Immature natural killer cell (primary cell): ENCODE data around the gene MED4. TPM values are rescaled to one million over a fixed set of nuclear protein-coding genes. Genes with fewer than 3 reads are reported as not detected.

Experiments
- DNase-seq, 3 donors: peaks; one replicate each; pipeline ENCODE4 v3.0.0; 2022; ENCODE audit warnings: mixed read lengths in 1 of 3
- H3K27ac Mint-ChIP-seq, 6 donors: one replicate each; pipeline ENCODE4 v1.8.0; 2020; ENCODE audit warnings: mixed read lengths in 6 of 6, mild to moderate bottlenecking in 5 of 6, inconsistent platforms in 4 of 6, moderate library complexity in 3 of 6
- H3K27me3 Mint-ChIP-seq, 3 donors: one replicate each; pipeline ENCODE4 v1.8.0; 2020 to 2021; ENCODE audit warnings: low read depth in 3 of 3, mild to moderate bottlenecking in 3 of 3, mixed read lengths in 3 of 3, moderate library complexity in 3 of 3, inconsistent platforms in 1 of 3
- H3K36me3 Mint-ChIP-seq, 3 donors: one replicate each; pipeline ENCODE4 v1.8.0; 2020; ENCODE audit warnings: mixed read lengths in 3 of 3, inconsistent platforms in 2 of 3, mild to moderate bottlenecking in 2 of 3
- H3K4me1 Mint-ChIP-seq, 2 donors: one replicate each; pipeline ENCODE4 v1.8.0; 2020; ENCODE audit warnings: inconsistent platforms in 2 of 2, mild to moderate bottlenecking in 2 of 2, mixed read lengths in 2 of 2, moderate library complexity in 1 of 2
- H3K4me3 Mint-ChIP-seq, 5 donors: one replicate each; pipeline ENCODE4 v1.8.0; 2020; ENCODE audit warnings: mild to moderate bottlenecking in 5 of 5, mixed read lengths in 5 of 5, inconsistent platforms in 3 of 5, moderate library complexity in 3 of 5
- H3K9me3 Mint-ChIP-seq, 6 donors: one replicate each; pipeline ENCODE4 v1.8.0; 2020; ENCODE audit warnings: mild to moderate bottlenecking in 6 of 6, mixed read lengths in 6 of 6, inconsistent platforms in 4 of 6, moderate library complexity in 3 of 6
- polyA plus RNA-seq, 3 donors: library from polyadenylated mRNA; unstranded; fragments of 300-500 nt; fragmentation: Illumina TruSeq; gene quantifications; one replicate each; pipeline ENCODE4 v1.2.3, GENCODE V29; 2021

Gene MED4
- polyA plus RNA-seq, 3 donors from 2014 or later = 78.8 to 120 (median 82.8) TPM

- DNase-seq = no peak
- H3K27ac Mint-ChIP-seq = no peak overlapping the region
- H3K27me3 Mint-ChIP-seq = peaks cover 1 to 14% (median 4%) of the 10 kb centered on the region in 3 donors
- H3K9me3 Mint-ChIP-seq = no peaks in the 10 kb centered on the region
- peaks cover 0 to 4% (median 0%) of the 10 kb centered on the region in 3 donors for H3K36me3 Mint-ChIP-seq
- H3K4me1 Mint-ChIP-seq = no peaks in the 10 kb centered on the region
- no peak overlapping the region for H3K4me3 Mint-ChIP-seq
These were observed 18.8 kb upstream of the MED4 start for GRCh38 chr13:48113756-48114130.

GRCh38 chr13:48112896-48113755, 18.2 kb upstream of the MED4 start:
- H3K4me3 Mint-ChIP-seq = no peak overlapping the region
- H3K9me3 Mint-ChIP-seq = no peaks in the 10 kb centered on the region
- H3K27me3 Mint-ChIP-seq = peaks cover 1 to 16% (median 6%) of the 10 kb centered on the region in 3 donors
- no peak for DNase-seq
- H3K27ac Mint-ChIP-seq = no peak overlapping the region
- H3K36me3 Mint-ChIP-seq = peaks cover 0 to 4% (median 0%) of the 10 kb centered on the region in 3 donors
- H3K4me1 Mint-ChIP-seq = no peaks in the 10 kb centered on the region

DNA sequence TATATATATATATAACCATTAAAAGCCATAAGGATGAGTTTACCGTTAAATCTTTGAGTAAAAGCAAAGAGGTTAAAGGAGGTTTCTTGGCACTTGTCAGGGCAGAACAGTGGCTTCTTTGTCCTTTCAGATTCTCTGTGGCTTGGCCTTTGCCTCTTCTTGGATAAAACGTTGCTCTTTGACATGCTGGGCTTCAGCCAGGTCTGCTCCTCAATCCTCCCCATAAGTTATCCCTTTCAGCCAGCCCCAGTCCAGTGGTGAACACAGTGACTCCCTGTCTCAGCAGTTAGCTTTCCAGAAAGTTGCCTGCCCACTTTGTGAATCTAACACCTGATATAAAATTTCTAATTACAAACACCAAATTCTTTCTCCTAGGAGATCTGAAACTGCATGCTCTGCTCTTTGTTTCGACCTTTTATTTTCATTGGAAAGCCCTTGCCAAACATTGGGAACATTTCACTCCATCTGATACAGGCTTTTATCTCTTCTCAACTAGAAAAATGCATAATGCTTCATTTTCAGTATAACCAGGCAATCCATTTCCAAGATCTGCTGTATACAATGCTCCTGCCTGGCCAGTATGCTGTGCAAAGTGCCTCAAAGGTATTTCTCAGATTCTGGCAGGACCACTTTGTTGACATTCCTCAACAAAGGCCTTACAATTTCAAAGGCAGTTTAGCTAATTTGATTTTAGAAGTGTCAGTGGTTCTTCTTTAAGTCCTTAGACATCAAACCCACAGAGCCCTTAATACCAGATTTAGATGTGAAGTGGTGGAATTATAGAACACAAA, 16.2 kb upstream of the MED4 start:
- H3K27me3 Mint-ChIP-seq = peaks cover 1 to 13% (median 5%) of the 10 kb centered on the region in 3 donors
- H3K27ac Mint-ChIP-seq = no peak overlapping the region
- H3K4me1 Mint-ChIP-seq = no peaks in the 10 kb centered on the region
- no peak overlapping the region for H3K4me3 Mint-ChIP-seq
- no peaks in the 10 kb centered on the region for H3K9me3 Mint-ChIP-seq
- peaks cover 0 to 4% (median 0%) of the 10 kb centered on the region in 3 donors for H3K36me3 Mint-ChIP-seq
- DNase-seq = no peak

DNA sequence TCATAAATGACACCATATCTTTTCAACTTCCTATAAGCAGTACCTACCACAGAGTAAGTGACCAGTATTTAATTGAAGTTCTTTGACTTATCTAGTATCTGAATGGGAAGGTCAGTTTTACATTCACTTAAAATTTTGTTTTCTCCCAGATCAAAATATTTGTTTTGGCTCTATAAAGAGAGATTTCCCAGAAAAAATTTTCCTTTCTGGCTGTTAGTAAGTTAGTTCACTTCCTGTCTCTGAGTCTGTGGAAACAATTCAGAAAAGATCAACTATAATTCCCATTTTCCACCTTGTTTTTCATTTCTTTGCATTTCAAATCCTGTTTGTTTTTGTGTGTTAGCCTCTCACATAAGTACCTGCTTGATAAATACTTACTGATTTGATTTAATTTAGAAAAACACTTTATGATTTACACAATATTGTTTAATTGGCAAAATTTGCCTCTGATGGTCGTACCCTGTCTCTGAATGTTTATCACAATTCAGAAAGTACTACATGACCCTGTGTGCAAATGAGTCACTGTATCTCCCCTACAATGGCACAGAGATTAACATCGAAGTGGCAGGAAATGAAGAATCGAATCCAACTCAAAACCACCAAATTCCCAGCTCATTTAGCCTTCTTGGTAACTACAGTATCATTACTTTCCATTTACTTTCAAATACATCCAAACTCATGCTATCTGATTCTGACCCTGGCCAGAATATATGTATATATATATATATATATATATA, 15.4 kb upstream of the MED4 start:
- no peak overlapping the region for H3K27ac Mint-ChIP-seq
- H3K4me1 Mint-ChIP-seq = no peaks in the 10 kb centered on the region
- H3K9me3 Mint-ChIP-seq = no peaks in the 10 kb centered on the region
- peaks cover 3 to 13% (median 6%) of the 10 kb centered on the region in 3 donors for H3K27me3 Mint-ChIP-seq
- no peak for DNase-seq
- H3K36me3 Mint-ChIP-seq = peaks cover 0 to 4% (median 0%) of the 10 kb centered on the region in 3 donors
- no peak overlapping the region for H3K4me3 Mint-ChIP-seq

- H3K27me3 Mint-ChIP-seq = peaks cover 2 to 13% (median 13%) of the 10 kb centered on the region in 3 donors
- H3K9me3 Mint-ChIP-seq = no peaks in the 10 kb centered on the region
- H3K27ac Mint-ChIP-seq = no peak overlapping the region
- no peak for DNase-seq
- no peak overlapping the region for H3K4me3 Mint-ChIP-seq
- peaks cover 0 to 1% (median 0%) of the 10 kb centered on the region in 3 donors for H3K36me3 Mint-ChIP-seq
- H3K4me1 Mint-ChIP-seq = no peaks in the 10 kb centered on the region
These were observed 13.2 kb upstream of the MED4 start for GRCh38 chr13:48108106-48108505.

- Mint-ChIP-seq H3K9me3 (no peaks in the 10 kb centered on the region), H3K27ac (no peak overlapping the region), H3K36me3 (no peaks in the 10 kb centered on the region), H3K27me3 (peaks cover 5 to 15% (median 14%) of the 10 kb centered on the region in 3 donors), H3K4me3 (no peak overlapping the region), H3K4me1 (peaks cover 21 to 30% of the 10 kb centered on the region in 2 donors)
- no peak for DNase-seq
These were observed 2.9 kb upstream of the MED4 start for GRCh38 chr13:48097793-48098192.

- Mint-ChIP-seq H3K9me3 (no peaks in the 10 kb centered on the region), H3K27ac (no peak overlapping the region), H3K27me3 (peaks cover 5 to 15% (median 10%) of the 10 kb centered on the region in 3 donors), H3K4me1 (peaks cover 29 to 39% of the 10 kb centered on the region in 2 donors), H3K36me3 (no peaks in the 10 kb centered on the region), H3K4me3 (peak overlapping the region in 1 of 5 donors; percentile 20)
- DNase-seq = no peak
These were observed 1.8 kb upstream of the MED4 start for GRCh38 chr13:48096670-48097069.

DNA sequence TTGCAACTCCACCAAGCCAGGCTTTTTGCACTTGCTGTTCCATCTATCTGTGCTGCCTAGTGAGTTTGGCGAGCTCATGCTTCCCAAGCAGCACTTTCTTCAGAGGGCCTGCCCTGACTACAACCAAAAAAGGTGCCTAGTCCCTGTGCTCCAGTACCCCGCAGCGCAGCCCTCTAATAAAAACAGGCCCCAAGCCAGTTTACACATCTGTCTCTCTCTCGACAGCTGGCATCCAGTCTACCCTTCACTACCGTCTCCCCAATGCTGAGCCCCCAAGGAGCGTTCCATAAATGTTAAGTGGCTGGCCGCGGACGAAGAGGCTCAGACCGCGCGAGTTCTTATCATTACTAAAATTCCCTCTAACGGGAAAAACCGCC, 512 bp downstream of the MED4 start:
- peaks cover 37 to 62% of the 10 kb centered on the region in 2 donors for H3K4me1 Mint-ChIP-seq
- no peak for DNase-seq
- peak overlapping the region; percentile 92 to 98 (median 97) for H3K4me3 Mint-ChIP-seq

GRCh38 chr13:48093588-48093987, 1.3 kb downstream of the MED4 start:
- Mint-ChIP-seq H3K4me1 (peaks cover 44 to 70% of the 10 kb centered on the region in 2 donors), H3K27ac (peak overlapping the region; percentile 17 to 96 (median 94)), H3K9me3 (no peaks in the 10 kb centered on the region), H3K36me3 (no peaks in the 10 kb centered on the region), H3K27me3 (peaks cover 5 to 10% (median 8%) of the 10 kb centered on the region in 3 donors), H3K4me3 (peak overlapping the region; percentile 92 to 98 (median 97))
- DNase-seq = no peak

More for the DNA sequence above, 512 bp downstream of the MED4 start:
- Mint-ChIP-seq H3K27me3 (peaks cover 5 to 15% (median 10%) of the 10 kb centered on the region in 3 donors), H3K9me3 (no peaks in the 10 kb centered on the region), H3K36me3 (no peaks in the 10 kb centered on the region), H3K27ac (peak overlapping the region; percentile 91 to 96 (median 94))

- Mint-ChIP-seq H3K4me3 (no peak overlapping the region), H3K27me3 (no peaks in the 10 kb centered on the region), H3K27ac (no peak overlapping the region), H3K36me3 (peaks cover 7 to 23% (median 9%) of the 10 kb centered on the region in 3 donors), H3K9me3 (no peaks in the 10 kb centered on the region), H3K4me1 (peaks cover 11 to 31% of the 10 kb centered on the region in 2 donors)
- DNase-seq = no peak
These were observed 8.6 kb downstream of the MED4 start for GRCh38 chr13:48086272-48086671.

DNA sequence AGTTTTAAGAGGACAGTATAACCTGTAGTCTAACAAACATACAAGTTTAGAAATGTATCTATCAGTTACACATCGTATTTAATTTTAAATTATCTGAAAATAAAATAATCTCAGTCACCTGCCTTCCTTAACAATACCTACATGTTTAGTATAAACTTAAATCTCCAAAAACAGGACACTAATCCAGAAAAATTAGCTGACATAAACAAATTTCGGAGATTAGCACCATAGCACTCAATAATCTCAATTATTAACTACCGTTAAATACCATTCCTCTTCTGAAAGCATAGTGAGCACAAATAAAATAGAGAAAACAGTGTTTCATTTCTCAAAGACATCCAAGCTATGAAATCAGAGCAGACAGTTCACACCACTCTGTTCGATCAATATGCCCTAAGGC, 13.2 kb downstream of the MED4 start:
- Mint-ChIP-seq H3K27ac (no peak overlapping the region), H3K36me3 (peaks cover 11 to 45% (median 38%) of the 10 kb centered on the region in 3 donors), H3K27me3 (no peaks in the 10 kb centered on the region), H3K4me1 (peaks cover 0 to 5% of the 10 kb centered on the region in 2 donors), H3K4me3 (no peak overlapping the region), H3K9me3 (no peaks in the 10 kb centered on the region)
- DNase-seq = no peak

- H3K9me3 Mint-ChIP-seq = no peaks in the 10 kb centered on the region
- H3K4me1 Mint-ChIP-seq = no peaks in the 10 kb centered on the region
- H3K27me3 Mint-ChIP-seq = no peaks in the 10 kb centered on the region
- peak in 1 of 3 donors; percentile 4 for DNase-seq
- peaks cover 36 to 67% (median 61%) of the 10 kb centered on the region in 3 donors for H3K36me3 Mint-ChIP-seq
- no peak overlapping the region for H3K4me3 Mint-ChIP-seq
- H3K27ac Mint-ChIP-seq = no peak overlapping the region
These were observed 16.6 kb downstream of the MED4 start for GRCh38 chr13:48078251-48078656.

- Mint-ChIP-seq H3K36me3 (peaks cover 62 to 82% (median 80%) of the 10 kb centered on the region in 3 donors), H3K27ac (no peak overlapping the region), H3K4me3 (no peak overlapping the region)
These were observed 20.9 kb downstream of the MED4 start for GRCh38 chr13:48074006-48074405.

More at GRCh38 chr13:48074006-48074405, 20.9 kb downstream of the MED4 start:
- Mint-ChIP-seq H3K9me3 (peaks cover 11 to 40% (median 35%) of the 10 kb centered on the region in 6 donors), H3K27me3 (no peaks in the 10 kb centered on the region), H3K4me1 (no peaks in the 10 kb centered on the region)
- DNase-seq = no peak
